ENCODE measurements around the gene RFX8. TPM values are rescaled to one million over a fixed set of nuclear protein-coding genes. Genes with fewer than 3 reads are reported as not detected.

The RFX8 gene
- total RNA-seq, 2 experiments from 2014 or later = 0.11 TPM; not detected in 1

- POLR2A ChIA-PET = no interaction called here
- CTCF ChIA-PET = no interaction called here
Measured at GRCh38 chr2:101395545-101396315, 79.2 kb downstream of the RFX8 start.

- ChIA-PET CTCF (interaction anchor here (0.6 to 1.4 kb wide), 4 partner anchors 12 to 46 kb away, joined by 3 to 5 read pairs (median 4); no protein-coding TSS in a partner anchor), POLR2A (no interaction called here)
Measured at GRCh38 chr2:101388232-101388631, 86.7 kb downstream of the RFX8 start.

GRCh38 chr2:101387151-101387834 is 87.6 kb downstream of the RFX8 start, which contains the start of gene CREG2:
CREG2 (minus strand) TSS chr2:101387503; CDS start chr2:101387457, 46 bp downstream.
- ChIA-PET CTCF (interaction anchor here (0.6 to 1.4 kb wide), 5 partner anchors 25 to 241 kb away, joined by 3 to 5 read pairs (median 4); no protein-coding TSS in a partner anchor), POLR2A (no interaction called here)

GRCh38 chr2:101386599-101387150 is 88.2 kb downstream of the RFX8 start:
- ChIA-PET POLR2A (no interaction called here), CTCF (interaction anchor here (0.6 to 0.8 kb wide), 4 partner anchors 37 to 753 kb away, joined by 3 to 4 read pairs (median 4); no protein-coding TSS in a partner anchor)

GRCh38 chr2:101383016-101383541 is 91.8 kb downstream of the RFX8 start:
- ChIA-PET POLR2A (no interaction called here), CTCF (no interaction called here)

GRCh38 chr2:101382442-101382841 is 92.5 kb downstream of the RFX8 start:
- ChIA-PET POLR2A (no interaction called here), CTCF (interaction anchor here (0.7 to 1.7 kb wide), 2 partner anchors 40 to 450 kb away, joined by 3 read pairs; no protein-coding TSS in a partner anchor)

- POLR2A ChIA-PET = no interaction called here
- CTCF ChIA-PET = no interaction called here
Measured at GRCh38 chr2:101380376-101380775, 94.5 kb downstream of the RFX8 start.

GRCh38 chr2:101379091-101379490 is 95.8 kb downstream of the RFX8 start:
- POLR2A ChIA-PET = no interaction called here

GRCh38 chr2:101375653-101376052 is 99.3 kb downstream of the RFX8 start:
- POLR2A ChIA-PET = no interaction called here
- CTCF ChIA-PET = interaction anchor here (1.0 kb wide), 1 partner anchor 13 kb away, joined by 3 read pairs; no protein-coding TSS in a partner anchor

More at GRCh38 chr2:101379091-101379490, 95.8 kb downstream of the RFX8 start:
- CTCF ChIA-PET = interaction anchor here (0.9 kb wide), 1 partner anchor 37 kb away, joined by 3 read pairs; no protein-coding TSS in a partner anchor

GRCh38 chr2:101374821-101375561 is 99.9 kb downstream of the RFX8 start:
- POLR2A ChIA-PET = no interaction called here
- CTCF ChIA-PET = interaction anchor here (1.0 kb wide), 1 partner anchor 14 kb away, joined by 3 read pairs; no protein-coding TSS in a partner anchor

GRCh38 chr2:101372792-101373191 is 102.1 kb downstream of the RFX8 start:
- POLR2A ChIA-PET = no interaction called here
- CTCF ChIA-PET = interaction anchor here (0.9 to 1.0 kb wide), 3 partner anchors 10 to 459 kb away, joined by 3 read pairs; no protein-coding TSS in a partner anchor

GRCh38 chr2:101371636-101372035 is 103.3 kb downstream of the RFX8 start:
- CTCF ChIA-PET = interaction anchor here (0.9 kb wide), 1 partner anchor 22 kb away, joined by 3 read pairs; no protein-coding TSS in a partner anchor
- POLR2A ChIA-PET = no interaction called here

- ChIA-PET CTCF (no interaction called here), POLR2A (no interaction called here)
Measured at GRCh38 chr2:101369100-101369499, 105.8 kb downstream of the RFX8 start.

- ChIA-PET POLR2A (no interaction called here), CTCF (interaction anchor here (0.7 kb wide), 1 partner anchor 862 kb away, joined by 3 read pairs; no protein-coding TSS in a partner anchor)
Measured at GRCh38 chr2:101368376-101368775, 106.5 kb downstream of the RFX8 start.

- CTCF ChIA-PET = interaction anchor here (0.7 kb wide), 1 partner anchor 863 kb away, joined by 3 read pairs; no protein-coding TSS in a partner anchor
- POLR2A ChIA-PET = no interaction called here
Measured at GRCh38 chr2:101367508-101367907, 107.4 kb downstream of the RFX8 start.

GRCh38 chr2:101364878-101365277 is 110.0 kb downstream of the RFX8 start:
- CTCF ChIA-PET = interaction anchor here (0.6 kb wide), 1 partner anchor 24 kb away, joined by 3 read pairs; no protein-coding TSS in a partner anchor
- POLR2A ChIA-PET = no interaction called here

GRCh38 chr2:101362777-101363176 is 112.1 kb downstream of the RFX8 start:
- ChIA-PET POLR2A (no interaction called here), CTCF (interaction anchor here (1.0 to 1.6 kb wide), 3 partner anchors 10 to 25 kb away, joined by 3 to 6 read pairs (median 4); no protein-coding TSS in a partner anchor)

GRCh38 chr2:101362316-101362715 is 112.6 kb downstream of the RFX8 start:
- ChIA-PET POLR2A (no interaction called here), CTCF (interaction anchor here (0.6 to 1.6 kb wide), 4 partner anchors 11 to 26 kb away, joined by 3 to 6 read pairs (median 4); no protein-coding TSS in a partner anchor)

GRCh38 chr2:101361522-101361921 is 113.4 kb downstream of the RFX8 start:
- ChIA-PET CTCF (interaction anchor here (1.3 to 1.6 kb wide), 2 partner anchors 19 to 26 kb away, joined by 3 to 4 read pairs; no protein-coding TSS in a partner anchor), POLR2A (no interaction called here)
